HCT116 (cell line): Measurements from ENCODE around the gene KPNA3. TPM values are rescaled to one million over a fixed set of nuclear protein-coding genes. Genes with fewer than 3 reads are reported as not detected.
"Not testable (repeated sequence)": the region's sequence is repeated elsewhere in the genome, so short reads cannot be mapped to it uniquely, and the experiment has no call there.

Experiments
- ATAC-seq: fragments of 200-7000 bp; cut with Tn5 transposase; 2 replicates; pipeline ENCODE4 v1.9.1; 2020; ENCODE audit warnings: mild to moderate bottlenecking, moderate library complexity
- BruUV-seq: library from RNA; stranded (reverse); fragments of 400-500 nt; replicated peaks from 2 replicates; lab custom pipeline; 2021; lab: Mats Ljungman, UMichigan
- CTCF ChIA-PET: fragments of 300-600 bp; sonication (Branson Sonifier 250); formaldehyde crosslinking; loops from one replicate; lab custom pipeline; 2021; ENCODE audit warnings: antibody characterized with exemption; lab: Charles Lee
- POLR2A ChIA-PET: fragments of 300-600, 350-600 bp; sonication (Branson Sonifier 250); formaldehyde crosslinking; loops from one replicate; lab custom pipeline; 2021; ENCODE audit warnings: antibody characterized with exemption; lab: Charles Lee
- RAD21 ChIA-PET, 2 experiments: fragments of 300-600 bp; sonication (Branson Sonifier 250); formaldehyde crosslinking; loops; one replicate each; lab custom pipeline; 2023; ENCODE audit warnings: low total read pairs in 2 of 2; ENCODE audit not compliant: uncharacterized antibody in 2 of 2, unreplicated experiment in 2 of 2, low non-redundant PET in 1 of 2; lab: Charles Lee
- DNase-seq: peaks from one replicate; pipeline ENCODE4 v3.0.0-alpha.2; 2010; ENCODE audit warnings: low read depth, low spot score
- H2AFZ ChIP-seq: fragments of 200-600 bp; shearing (Covaris generic), sonication (generic); 2 replicates; pipeline ENCODE4 v1.6.1; 2017; ENCODE audit warnings: low read depth, mixed run types, mixed read lengths, antibody characterized with exemption, low read length; ENCODE audit not compliant: poor library complexity, severe bottlenecking
- H3K27ac ChIP-seq: 2 replicates; pipeline ENCODE4 v1.5.1; 2012; ENCODE audit warnings: low read depth, low read length
- H3K27me3 ChIP-seq: fragments of 200-600 bp; sonication (generic); 2 replicates; pipeline ENCODE4 v1.6.1; 2016; ENCODE audit warnings: mixed run types, low read length, mixed read lengths; ENCODE audit not compliant: insufficient read depth
- H3K36me3 ChIP-seq, 2 experiments: fragments of 200-500 bp in 1 of 2; fragments of 200-600 bp in 1 of 2; sonication (Bioruptor generic) in 1 of 2; sonication (generic) in 1 of 2; 2 replicates each; pipeline versions ENCODE4 v1.5.1 to v1.6.1; 2014 to 2016; ENCODE audit warnings: low read length in 2 of 2, inconsistent platforms in 1 of 2, mixed read lengths in 1 of 2, mixed run types in 1 of 2; ENCODE audit not compliant: insufficient read depth in 2 of 2, control insufficient read depth in 1 of 2
- H3K4me1 ChIP-seq, 2 experiments: fragments of 200-600 bp in 1 of 2; sonication (generic) in 1 of 2; 2 replicates each; pipeline versions ENCODE4 v1.5.1 to v1.6.1; 2012 to 2017; ENCODE audit warnings: low read length in 2 of 2, inconsistent platforms in 1 of 2, mild to moderate bottlenecking in 1 of 2, mixed read lengths in 1 of 2, mixed run types in 1 of 2, moderate library complexity in 1 of 2; ENCODE audit not compliant: insufficient read depth in 2 of 2, control insufficient read depth in 1 of 2
- H3K4me2 ChIP-seq: fragments of 200-600 bp; sonication (generic); 2 replicates; pipeline ENCODE4 v1.6.1; 2017; ENCODE audit warnings: mixed run types, low read length, mixed read lengths
- H3K4me3 ChIP-seq, 2 experiments: fragments of 200-600 bp in 1 of 2; sonication (generic) in 1 of 2; replicated peaks in 1 of 2; 2 replicates each; pipeline ENCODE4 v1.5.1; 2011 to 2016; ENCODE audit warnings: low read length in 2 of 2, control low read depth in 1 of 2, low read depth in 1 of 2, mild to moderate bottlenecking in 1 of 2, mixed read lengths in 1 of 2, mixed run types in 1 of 2
- H3K79me2 ChIP-seq: fragments of 200-600 bp; sonication (generic); 2 replicates; pipeline ENCODE4 v1.6.1; 2017; ENCODE audit warnings: mild to moderate bottlenecking, mixed run types, low read length, moderate library complexity, mixed read lengths; ENCODE audit not compliant: insufficient read depth
- H3K9ac ChIP-seq: fragments of 200-600 bp; sonication (generic); 2 replicates; pipeline ENCODE4 v1.6.1; 2016; ENCODE audit warnings: low read length, mixed read lengths
- H3K9me2 ChIP-seq: fragments of 200-600 bp; sonication (generic), shearing (Covaris generic); 2 replicates; pipeline ENCODE4 v1.6.1; 2017; ENCODE audit warnings: mixed run types, mild to moderate bottlenecking, moderate library complexity; ENCODE audit not compliant: insufficient read depth
- H3K9me3 ChIP-seq, 2 experiments: fragments of 200-500 bp in 1 of 2; fragments of 200-600 bp in 1 of 2; sonication (Bioruptor generic) in 1 of 2; sonication (generic) in 1 of 2; 2 replicates each; pipeline ENCODE4 v1.6.1; 2014 to 2017; ENCODE audit warnings: low read length in 2 of 2, mixed read lengths in 2 of 2, inconsistent platforms in 1 of 2, low read depth in 1 of 2, mild to moderate bottlenecking in 1 of 2, mixed run types in 1 of 2, moderate library complexity in 1 of 2; ENCODE audit not compliant: control insufficient read depth in 1 of 2, insufficient read depth in 1 of 2
- H4K20me1 ChIP-seq: fragments of 200-600 bp; sonication (generic), shearing (Covaris generic); 2 replicates; pipeline ENCODE4 v1.6.1; 2017; ENCODE audit warnings: mixed run types, mild to moderate bottlenecking, moderate library complexity; ENCODE audit not compliant: insufficient read depth
- CBX3 ChIP-seq: IDR thresholded peaks from 2 replicates; pipeline ENCODE4 v1.6.1; 2012; ENCODE audit warnings: low read depth
- EGR1 ChIP-seq: IDR thresholded peaks from 2 replicates; pipeline ENCODE4 v1.6.1; 2012; ENCODE audit warnings: low read depth
- ELF1 ChIP-seq: IDR thresholded peaks from 2 replicates; pipeline ENCODE4 v1.6.1; 2012; ENCODE audit warnings: low read depth, borderline replicate concordance
- EZH2 ChIP-seq: fragments of 200-600 bp; sonication (generic); IDR thresholded peaks from 2 replicates; pipeline ENCODE4 v1.6.1; 2017; ENCODE audit warnings: antibody characterized with exemption, mixed run types
- EZH2phosphoT487 ChIP-seq: fragments of 200-600 bp; IDR thresholded peaks from 2 replicates; pipeline ENCODE4 v1.6.1; 2018; ENCODE audit warnings: antibody characterized with exemption, borderline replicate concordance
- FOSL1 ChIP-seq: IDR thresholded peaks from 2 replicates; pipeline ENCODE4 v1.6.1; 2012; ENCODE audit warnings: low read depth
- JUND ChIP-seq: IDR thresholded peaks from 2 replicates; pipeline ENCODE4 v1.6.1; 2012
- POLR2AphosphoS5 ChIP-seq: IDR thresholded peaks from 2 replicates; pipeline ENCODE4 v1.6.1; 2011; ENCODE audit warnings: mild to moderate bottlenecking, low read depth, low read length, moderate library complexity
- RAD21 ChIP-seq: IDR thresholded peaks from 2 replicates; pipeline ENCODE4 v1.6.1; 2012; ENCODE audit warnings: low read depth, mild to moderate bottlenecking
- SIN3A ChIP-seq: IDR thresholded peaks from 2 replicates; pipeline ENCODE4 v1.6.1; 2012; ENCODE audit warnings: low read depth
- SRF ChIP-seq: IDR thresholded peaks from 2 replicates; pipeline ENCODE4 v1.6.1; 2012; ENCODE audit warnings: low read depth
- TCF7L2 ChIP-seq: IDR thresholded peaks from 2 replicates; pipeline ENCODE4 v1.7.0; 2011; ENCODE audit warnings: borderline replicate concordance, inconsistent platforms; ENCODE audit not compliant: insufficient read depth, insufficient read length; ENCODE audit errors: extremely low read depth
- YY1 ChIP-seq: IDR thresholded peaks from 2 replicates; pipeline ENCODE4 v1.6.1; 2011; ENCODE audit warnings: low read length, low read depth, moderate library complexity, mild to moderate bottlenecking; ENCODE audit not compliant: insufficient replicate concordance; ENCODE audit errors: extremely low read depth
- ZNF274 ChIP-seq: fragments of 200-500 bp; sonication (Bioruptor generic); IDR thresholded peaks from 2 replicates; pipeline ENCODE4 v1.6.1; 2014; ENCODE audit warnings: mild to moderate bottlenecking, low read depth, low read length, inconsistent platforms
- intact Hi-C: fragments of 100-400 bp; cut with micrococcal nuclease; formaldehyde crosslinking; loops from 2 replicates; pipeline ENCODE4 v1.10.0; 2022
- total RNA-seq: library from RNA; stranded (reverse); gene quantifications from one replicate; pipeline ENCODE4 v1.2.1, GENCODE V29; 2021; ENCODE audit not compliant: unreplicated experiment
- TF ChIP-seq, protein P1 (sequence below), 3 experiments: fragments of 200-600 bp in 1 of 3; sonication (generic) in 1 of 3; IDR thresholded peaks in 2 of 3; conservative IDR thresholded peaks in 1 of 3; 2 replicates each; pipeline ENCODE4 v1.5.1; 2012 to 2017; ENCODE audit warnings: low read depth in 2 of 3, low read length in 2 of 3, antibody characterized with exemption in 1 of 3, borderline replicate concordance in 1 of 3, control low read depth in 1 of 3, mild to moderate bottlenecking in 1 of 3, mixed read lengths in 1 of 3, mixed run types in 1 of 3, moderate library complexity in 1 of 3; ENCODE audit not compliant: insufficient read depth in 1 of 3

KPNA3 gene
- total RNA-seq, 1 experiment from 2014 or later = 45.0 TPM

DNA sequence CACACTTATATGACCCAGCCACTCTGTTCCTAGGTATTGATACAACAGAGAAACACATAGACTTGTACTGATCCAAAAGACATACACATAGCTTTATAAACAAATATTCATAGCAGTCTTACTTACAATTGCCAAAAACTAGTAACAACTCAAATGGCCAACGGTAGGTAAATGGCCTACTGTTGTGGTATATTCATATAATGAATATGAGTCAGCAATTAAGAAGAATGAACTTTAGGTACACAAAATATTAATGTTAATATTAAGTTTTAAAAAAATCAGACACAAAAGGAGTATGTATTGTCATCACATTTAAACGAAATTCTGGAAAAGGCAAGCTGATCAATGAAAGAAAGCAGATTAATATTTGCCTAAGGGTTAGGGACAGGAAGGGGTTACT, 19.7 kb downstream of the KPNA3 start (continued):
- no peak for TF ChIP-seq ELF1
- TF ChIP-seq FOSL1 = no peak
- no peak for TF ChIP-seq JUND
- no peak for TF ChIP-seq POLR2AphosphoS5

DNA sequence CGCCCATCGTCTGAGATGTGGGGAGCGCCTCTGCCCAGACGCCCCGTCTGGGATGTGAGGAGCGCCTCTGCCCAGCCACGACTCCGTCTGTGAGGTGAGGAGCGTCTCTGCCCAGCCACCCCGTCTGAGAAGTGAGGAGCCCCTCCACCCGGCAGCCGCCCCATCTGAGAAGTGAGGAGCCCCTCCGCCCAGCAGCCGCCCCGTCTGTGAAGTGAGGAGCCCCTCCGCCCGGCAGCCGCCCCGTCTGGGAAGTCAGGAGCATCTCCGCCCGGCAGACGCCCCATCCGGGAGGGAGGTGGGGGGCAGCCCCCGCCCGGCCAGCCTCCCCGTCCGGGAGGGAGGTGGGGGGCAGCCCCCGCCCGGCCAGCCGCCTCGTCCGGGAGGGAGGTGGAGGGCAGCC, 30.7 kb downstream of the KPNA3 start:
- H3K4me3 ChIP-seq, BruUV-seq, ATAC-seq, H3K9ac ChIP-seq, H3K27me3 ChIP-seq, H3K4me2 ChIP-seq, H3K4me1 ChIP-seq, CTCF ChIA-PET, H3K9me2 ChIP-seq, H3K36me3 ChIP-seq, DNase-seq, POLR2A ChIA-PET, H3K27ac ChIP-seq, H2AFZ ChIP-seq, H3K9me3 ChIP-seq, intact Hi-C loops, RAD21 ChIA-PET: not testable (repeated sequence)
- H3K79me2 ChIP-seq = peaks cover 83% of the 10 kb centered on the region
- H4K20me1 ChIP-seq = peaks cover 13% of the 10 kb centered on the region

DNA sequence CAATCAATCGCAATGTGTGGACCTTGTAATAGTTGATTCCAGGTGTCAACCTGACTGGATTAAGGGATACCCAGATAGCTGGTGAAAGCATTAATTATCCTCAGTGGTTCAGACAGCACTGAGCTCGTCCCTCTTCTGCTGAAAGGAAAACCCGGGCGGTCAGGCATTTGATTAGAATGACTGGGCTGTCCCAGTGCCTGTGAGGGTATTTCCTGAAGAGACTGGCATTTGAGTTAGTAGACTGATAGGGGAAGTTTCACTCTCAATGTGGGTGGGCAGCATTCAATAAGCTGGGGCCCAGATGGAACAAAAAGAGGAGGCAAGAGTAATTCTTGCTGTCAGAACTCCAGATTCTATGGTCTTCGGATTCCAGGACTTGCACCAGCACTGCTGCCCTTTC, 31.9 kb downstream of the KPNA3 start:
- ChIA-PET POLR2A (no interaction called here), CTCF (no interaction called here)
- peaks cover 83% of the 10 kb centered on the region for H3K79me2 ChIP-seq
- no peak for TF ChIP-seq YY1
- TF ChIP-seq EZH2 = no peak
- no peak for TF ChIP-seq ELF1
- no peak for TF ChIP-seq SRF
- no peak for TF ChIP-seq EZH2phosphoT487
- no peak for TF ChIP-seq FOSL1
- no peak for TF ChIP-seq SIN3A
- TF ChIP-seq CBX3 = no peak
- TF ChIP-seq TCF7L2 = no peak
- TF ChIP-seq ZNF274 = no peak
- no peak for TF ChIP-seq RAD21
- TF ChIP-seq, protein P1, sequence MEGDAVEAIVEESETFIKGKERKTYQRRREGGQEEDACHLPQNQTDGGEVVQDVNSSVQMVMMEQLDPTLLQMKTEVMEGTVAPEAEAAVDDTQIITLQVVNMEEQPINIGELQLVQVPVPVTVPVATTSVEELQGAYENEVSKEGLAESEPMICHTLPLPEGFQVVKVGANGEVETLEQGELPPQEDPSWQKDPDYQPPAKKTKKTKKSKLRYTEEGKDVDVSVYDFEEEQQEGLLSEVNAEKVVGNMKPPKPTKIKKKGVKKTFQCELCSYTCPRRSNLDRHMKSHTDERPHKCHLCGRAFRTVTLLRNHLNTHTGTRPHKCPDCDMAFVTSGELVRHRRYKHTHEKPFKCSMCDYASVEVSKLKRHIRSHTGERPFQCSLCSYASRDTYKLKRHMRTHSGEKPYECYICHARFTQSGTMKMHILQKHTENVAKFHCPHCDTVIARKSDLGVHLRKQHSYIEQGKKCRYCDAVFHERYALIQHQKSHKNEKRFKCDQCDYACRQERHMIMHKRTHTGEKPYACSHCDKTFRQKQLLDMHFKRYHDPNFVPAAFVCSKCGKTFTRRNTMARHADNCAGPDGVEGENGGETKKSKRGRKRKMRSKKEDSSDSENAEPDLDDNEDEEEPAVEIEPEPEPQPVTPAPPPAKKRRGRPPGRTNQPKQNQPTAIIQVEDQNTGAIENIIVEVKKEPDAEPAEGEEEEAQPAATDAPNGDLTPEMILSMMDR (IDR thresholded peaks at IDR 0.05 in 2 of 3, conservative IDR thresholded peaks at IDR 0.05 in 1 of 3; ENCODE audit: borderline replicate concordance in 1 of 3, insufficient read depth in 1 of 3, low read depth in 2 of 3, low read length in 2 of 3) = no peak
- TF ChIP-seq EGR1 = no peak

More for the DNA sequence above, 31.9 kb downstream of the KPNA3 start:
- Histone ChIP-seq H3K36me3 (no peaks in the 10 kb centered on the region), H2AFZ (no peak overlapping the region), H4K20me1 (peaks cover 11% of the 10 kb centered on the region; the same call in 1 of the 2 replicates), H3K9ac (no peak overlapping the region), H3K4me1 (no peaks in the 10 kb centered on the region), H3K4me2 (no peak overlapping the region), H3K27ac (no peak overlapping the region), H3K4me3 (no peak overlapping the region), H3K27me3 (no peaks in the 10 kb centered on the region), H3K9me3 (no peaks in the 10 kb centered on the region; a peak in 1 of 4 replicates), H3K9me2 (no peaks in the 10 kb centered on the region)
- RAD21 ChIA-PET = no interaction called here
- intact Hi-C loops = no loop called here
- DNase-seq = no peak
- no peak for ATAC-seq
- BruUV-seq = no TSS peak
